ENCODE measurements around the gene MIOX.

Gene MIOX

DNA sequence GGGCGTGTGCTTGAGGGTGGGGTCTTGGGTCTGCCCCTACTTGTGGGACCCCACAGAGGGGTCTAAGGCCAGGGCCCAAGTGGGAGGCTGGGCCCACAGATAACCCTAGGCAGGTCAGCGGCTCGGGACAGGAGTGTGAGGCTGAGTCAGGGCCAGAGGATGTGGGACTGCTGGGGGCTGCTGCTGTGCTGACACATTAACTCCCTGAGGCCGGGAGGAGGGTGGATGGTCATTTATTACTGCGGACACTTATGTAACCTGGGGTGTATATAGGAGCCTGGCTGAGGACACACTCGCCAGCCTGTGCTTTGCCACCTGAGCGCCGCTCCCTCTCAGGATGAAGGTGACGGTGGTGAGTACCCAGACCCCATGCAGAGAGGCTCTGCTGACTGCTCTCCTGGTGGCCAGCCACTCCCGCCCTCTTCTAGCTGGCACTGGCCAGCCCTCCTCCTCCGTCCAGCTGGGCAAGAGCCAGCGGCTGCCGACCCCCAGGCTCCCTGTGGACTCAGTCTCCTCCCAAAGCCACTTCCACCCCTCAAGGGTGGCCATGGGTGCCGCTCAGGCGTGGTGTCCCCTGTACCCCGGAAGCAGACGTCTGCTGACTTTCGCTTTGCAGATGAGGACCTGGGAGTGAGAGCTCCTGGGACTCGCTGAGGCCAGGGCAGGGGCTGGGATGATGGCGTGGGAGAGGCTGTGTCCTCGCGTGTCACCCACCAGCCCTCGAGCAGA is at the start of gene MIOX:
TSS of gene MIOX (plus strand) at position 299 of the 729 bp plus-strand sequence. CDS start at position 338, 39 bp downstream.
- DNase-seq: no peak

DNA sequence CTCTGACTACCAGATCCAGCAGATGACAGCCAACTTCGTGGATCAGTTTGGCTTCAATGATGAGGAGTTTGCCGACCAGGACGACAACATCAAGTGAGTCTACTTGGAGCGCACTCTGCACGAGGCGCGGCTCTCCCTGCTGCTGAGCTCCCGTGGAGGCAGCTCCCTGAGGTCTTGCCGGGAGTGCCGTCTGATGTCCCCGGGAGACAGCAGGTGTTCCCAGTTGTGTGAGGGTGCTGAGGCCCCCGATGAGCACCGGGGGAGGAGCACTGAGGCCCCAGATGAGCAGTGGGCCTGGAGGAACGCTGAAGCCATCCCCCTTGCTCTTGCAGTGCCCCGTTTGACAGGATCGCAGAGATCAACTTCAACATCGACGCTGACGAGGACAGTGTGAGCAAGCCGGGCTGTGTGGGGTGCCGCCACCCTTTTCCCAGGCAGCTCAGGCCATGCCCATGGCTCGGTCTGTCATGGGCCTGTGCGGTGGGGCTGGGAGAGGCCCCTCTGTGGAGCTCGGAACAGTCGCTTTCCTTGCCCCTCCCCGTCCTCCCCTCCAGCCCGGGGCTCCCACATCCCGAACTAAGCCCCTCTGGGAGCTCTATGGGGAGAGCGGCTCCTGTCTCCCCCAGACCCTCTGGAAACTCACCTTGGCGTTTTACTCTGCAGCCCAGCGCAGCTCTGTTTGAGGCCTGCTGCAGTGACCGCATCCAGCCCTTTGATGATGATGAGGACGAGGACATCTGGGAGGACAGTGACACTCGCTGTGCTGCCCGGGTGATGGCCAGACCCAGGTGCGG is 49.0 kb upstream of the MIOX start:
- no peak for DNase-seq

DNA sequence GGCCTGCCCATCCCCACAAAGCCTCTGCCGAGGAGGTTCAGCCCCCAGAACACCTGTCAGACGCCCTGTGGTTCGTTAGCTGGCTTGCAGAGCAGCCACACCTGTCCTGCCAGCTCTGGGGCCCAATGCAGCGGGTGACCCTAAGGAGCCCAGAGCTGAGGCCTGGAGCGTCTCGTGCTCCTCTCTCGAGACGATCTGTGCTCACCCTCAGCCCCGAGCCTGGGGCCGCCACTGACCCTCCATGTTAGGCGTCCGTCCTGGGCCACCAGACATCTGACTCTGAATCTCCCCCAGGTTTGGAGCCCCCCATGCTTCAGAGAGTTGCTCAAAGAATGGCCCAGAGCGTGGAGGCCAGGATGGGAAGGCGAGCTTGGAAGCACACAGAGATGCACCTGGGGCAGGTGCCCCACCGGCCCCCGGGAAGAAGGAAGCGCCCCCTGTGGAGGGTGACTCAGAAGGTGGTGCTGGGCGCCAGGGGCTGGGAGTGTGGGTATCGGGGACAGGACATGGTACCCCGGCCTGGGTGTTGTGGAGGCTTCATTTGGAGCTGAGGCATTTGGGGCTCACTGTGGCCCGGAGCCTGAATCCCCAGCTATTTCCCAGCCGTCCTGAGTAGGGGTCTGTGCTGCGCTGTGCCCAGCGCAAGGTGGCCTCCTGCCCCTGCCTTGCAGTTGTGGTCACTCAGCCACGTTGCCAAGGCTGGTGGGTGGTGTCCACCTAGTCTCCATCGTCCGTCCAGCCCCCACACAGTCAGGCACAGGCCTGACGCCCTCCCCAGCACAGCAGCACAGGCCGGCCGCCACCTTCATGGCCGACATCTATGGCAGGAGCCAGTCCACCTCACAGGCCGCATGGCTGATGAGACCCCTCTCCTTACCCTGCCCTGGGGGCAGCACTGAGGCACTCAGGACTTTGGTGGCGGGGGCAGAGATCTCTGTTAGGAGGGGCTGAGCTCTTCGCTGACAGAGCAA is 48.1 kb upstream of the MIOX start:
- no peak for DNase-seq

DNA sequence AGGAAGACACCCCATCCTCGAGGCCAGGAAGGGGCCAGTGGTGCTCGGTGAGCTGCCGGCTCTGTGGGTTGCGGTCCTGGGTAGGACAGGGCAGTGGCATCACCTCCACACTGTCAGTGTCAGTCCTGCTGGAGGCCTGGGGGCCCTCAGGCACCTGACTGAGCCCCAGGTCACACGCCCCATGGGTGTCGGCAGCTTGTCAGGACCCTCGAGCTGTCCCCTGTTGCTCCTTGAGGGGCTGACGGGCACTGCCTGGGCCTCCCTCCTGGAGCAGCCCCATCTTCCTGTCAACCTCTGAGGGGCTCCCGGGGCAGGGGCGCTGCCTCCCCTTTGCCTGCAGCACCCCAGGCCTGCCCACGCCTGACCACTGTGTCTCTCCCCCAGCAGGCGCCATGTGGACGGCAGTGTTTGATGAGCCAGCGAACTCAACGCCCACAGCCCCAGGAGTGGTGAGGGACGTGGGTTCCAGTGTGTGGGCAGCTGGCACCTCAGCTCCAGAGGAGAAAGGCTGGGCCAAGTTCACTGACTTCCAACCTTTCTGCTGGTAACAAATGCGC is 47.3 kb upstream of the MIOX start:
- no peak for DNase-seq

DNA sequence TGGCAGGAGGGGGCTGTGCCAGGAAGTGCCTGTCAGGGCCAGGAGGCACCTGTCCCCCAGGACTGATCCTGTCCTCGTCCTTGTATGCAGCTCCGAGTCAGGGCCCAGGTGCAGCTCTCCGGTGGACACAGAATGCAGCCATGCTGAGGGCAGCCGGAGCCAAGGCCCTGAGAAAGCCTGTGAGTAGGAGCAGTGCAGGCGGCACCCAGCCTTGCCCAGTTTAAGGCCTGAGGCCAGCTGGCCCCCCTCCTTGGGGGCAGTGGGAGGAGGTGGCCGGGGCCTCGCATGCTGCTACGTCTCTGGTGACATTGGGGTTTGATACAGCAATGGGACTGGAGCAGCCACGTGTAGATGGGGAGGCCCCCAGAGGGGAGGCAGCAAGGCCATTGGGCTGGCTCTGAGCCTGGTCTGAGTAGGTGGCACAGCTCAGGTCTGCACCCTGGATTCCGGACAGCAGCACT is 46.8 kb upstream of the MIOX start:
- no peak for DNase-seq

DNA sequence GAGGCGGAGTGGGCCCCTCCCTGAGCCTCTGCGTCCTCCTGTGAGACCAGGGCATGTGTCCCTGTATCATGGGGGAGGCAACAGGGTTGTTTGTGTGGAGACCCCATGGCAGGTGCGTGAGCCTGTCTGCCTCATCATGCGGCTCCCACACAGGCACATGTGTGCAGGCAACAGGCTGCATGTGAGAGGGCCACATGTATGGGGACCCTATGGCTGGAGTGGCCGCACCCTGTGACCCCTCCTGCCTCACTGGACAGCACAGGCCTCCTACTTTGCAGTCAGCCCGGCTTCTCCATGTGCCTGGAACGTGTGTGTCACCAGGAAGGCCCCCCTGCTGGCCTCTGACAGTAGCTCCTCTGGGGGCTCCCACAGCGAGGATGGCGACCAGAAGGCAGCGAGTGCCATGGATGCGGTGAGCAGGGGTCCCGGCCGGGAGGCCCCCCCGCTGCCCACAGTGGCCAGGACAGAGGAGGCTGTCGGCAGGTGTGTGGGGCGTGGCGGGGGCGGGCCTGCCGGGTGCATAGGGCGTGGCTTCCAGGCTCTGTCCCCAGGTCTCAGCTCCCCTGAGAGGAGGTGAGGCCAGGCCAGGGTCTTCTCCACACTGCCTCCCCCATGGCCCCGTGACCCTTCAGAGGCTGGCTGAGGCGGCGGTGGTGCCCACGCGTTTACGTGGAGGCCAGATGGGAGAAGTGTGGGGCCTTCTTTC is 46.0 kb upstream of the MIOX start:
- no peak for DNase-seq

DNA sequence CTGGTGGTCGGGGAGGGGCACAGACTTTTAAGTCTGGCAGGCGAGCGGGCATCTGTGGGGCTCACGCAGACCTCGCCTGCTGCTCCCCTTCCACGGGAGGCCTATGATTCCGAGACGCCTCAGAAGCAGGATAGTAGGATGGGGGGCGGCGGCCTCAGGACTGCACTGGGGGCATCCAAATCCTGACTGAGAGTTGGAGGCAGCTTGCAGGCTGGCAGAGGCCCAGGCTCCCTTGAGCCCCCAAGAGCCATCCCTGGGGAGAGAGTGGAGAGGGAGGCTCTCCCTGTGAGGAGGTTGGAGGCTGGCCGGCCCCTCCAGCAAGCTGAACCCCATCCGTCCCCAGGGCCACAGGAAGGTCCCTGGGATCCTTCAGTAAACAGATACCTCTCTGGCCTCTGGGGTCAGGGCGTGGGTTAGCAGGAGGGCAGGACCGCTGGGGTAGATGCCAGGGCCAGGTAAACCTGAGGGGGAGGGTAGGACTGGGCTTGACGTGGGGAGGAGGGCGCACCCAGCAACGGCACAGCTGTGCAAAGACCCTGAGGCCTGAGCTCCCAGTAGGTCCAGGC is 45.1 kb upstream of the MIOX start:
- no peak for DNase-seq

DNA sequence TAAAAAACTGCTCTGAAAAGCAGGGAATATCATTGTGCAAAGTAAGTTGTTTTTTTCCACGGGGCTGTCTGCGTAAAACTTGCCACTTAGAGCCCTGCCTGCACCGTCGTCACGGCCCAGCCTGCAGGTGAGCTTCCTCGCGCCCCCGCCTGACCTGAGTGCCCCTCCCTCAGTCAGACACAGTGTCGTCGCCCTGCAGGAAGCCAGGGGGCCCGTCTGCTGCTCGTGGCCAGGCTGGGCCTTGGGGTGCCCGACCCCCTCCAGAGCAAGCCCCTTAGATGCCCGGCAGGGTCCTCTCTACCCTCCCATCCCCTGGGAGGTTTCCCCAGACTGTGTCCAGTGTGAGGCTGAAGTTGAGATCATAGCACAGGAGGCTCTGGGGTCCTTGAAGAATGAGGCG is 43.5 kb upstream of the MIOX start:
- no peak for DNase-seq

DNA sequence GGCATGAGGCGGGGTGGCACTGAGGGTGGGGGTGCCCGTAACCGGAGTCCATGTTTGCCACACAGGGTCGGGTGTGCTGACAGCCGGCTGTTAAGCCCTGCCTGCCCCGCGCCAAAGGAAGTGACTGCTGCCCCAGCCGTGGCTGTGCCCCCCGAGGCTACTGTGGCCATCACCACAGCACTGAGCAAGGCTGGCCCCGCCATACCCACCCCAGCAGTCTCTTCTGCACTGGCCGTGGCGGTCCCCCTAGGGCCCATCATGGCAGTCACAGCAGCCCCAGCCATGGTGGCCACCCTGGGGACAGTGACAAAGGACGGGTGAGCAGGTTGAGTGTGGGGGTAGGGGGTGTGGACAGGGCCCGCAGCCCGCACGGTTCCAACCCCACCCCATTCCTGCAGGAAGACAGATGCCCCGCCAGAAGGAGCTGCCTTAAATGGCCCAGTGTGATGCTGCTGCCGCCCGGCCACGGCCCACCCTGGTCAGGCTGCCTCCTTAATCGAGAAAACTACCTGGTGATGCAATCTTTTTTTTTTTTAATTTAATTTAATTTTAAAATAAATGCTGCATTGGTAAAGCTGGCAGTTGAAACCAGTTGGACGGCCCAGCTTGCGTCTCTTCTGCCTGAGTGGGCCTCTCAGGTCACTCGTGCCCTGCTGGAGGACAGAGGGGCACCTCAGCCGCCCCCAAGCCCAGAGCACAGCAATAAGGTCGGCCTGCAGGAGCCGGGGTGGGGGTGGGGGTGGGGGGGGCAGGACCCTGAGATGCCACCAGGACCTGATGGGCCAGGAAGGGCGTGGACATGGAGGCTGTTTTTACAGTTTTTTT is 42.6 kb upstream of the MIOX start:
- DNase-seq: no peak

DNA sequence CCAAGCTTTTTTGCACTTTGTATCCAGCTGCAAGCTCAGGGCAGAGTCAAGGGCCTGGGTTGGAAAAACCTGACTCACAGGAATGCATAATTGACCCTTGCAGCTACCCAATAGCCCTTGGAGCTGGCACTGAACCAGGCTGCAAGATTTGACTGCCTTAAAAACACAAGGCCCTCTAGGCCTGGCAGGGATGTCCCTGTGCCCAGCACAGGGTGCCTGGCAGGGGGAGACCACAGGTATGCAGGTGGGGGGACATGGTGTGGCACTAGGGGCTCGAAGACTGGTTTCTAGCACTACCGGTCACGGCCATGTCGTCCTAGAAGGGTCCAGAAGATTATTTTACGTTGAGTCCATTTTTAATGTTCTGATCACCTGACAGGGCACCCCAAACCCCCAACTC is 42.0 kb upstream of the MIOX start:
- no peak for DNase-seq

DNA sequence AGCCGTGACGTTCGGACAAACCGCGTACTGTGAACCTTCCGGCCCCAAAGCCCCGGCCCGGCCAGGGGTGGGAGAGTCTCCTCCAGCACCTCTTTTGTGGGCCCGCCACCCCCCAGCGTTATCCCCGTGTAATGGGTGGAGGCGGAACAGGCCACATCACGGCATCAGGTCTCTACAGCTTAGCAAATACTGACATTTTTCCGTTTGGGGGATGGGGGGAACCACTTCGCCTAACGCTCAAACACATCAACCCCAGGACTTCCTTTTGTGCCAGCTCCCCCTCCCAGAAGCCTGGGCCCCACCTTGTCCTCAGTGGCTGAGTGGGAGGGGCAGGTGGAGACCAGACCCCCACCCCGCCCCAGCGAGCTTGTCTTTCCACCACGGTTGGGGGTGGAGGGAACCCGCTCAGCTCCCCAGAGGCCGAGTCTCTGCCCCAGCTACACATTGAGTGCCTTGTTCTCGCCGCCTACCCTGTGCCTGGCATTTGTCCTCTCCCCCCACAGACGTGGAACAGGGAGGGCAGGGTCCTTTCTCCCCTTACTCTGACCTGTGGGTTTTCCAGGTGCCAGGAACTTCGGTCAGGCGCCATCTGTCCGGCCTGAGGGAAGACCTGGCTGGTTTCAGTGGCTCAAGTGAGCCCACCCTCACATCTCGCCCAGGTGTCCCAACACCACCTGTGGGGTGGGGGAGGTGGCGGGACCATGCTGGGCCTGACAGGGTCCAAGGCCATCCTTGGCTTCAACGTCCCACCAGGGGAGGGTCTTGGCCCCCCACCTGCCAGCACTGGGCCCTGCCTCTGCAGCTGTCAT is 41.4 kb upstream of the MIOX start:
- no peak for DNase-seq

DNA sequence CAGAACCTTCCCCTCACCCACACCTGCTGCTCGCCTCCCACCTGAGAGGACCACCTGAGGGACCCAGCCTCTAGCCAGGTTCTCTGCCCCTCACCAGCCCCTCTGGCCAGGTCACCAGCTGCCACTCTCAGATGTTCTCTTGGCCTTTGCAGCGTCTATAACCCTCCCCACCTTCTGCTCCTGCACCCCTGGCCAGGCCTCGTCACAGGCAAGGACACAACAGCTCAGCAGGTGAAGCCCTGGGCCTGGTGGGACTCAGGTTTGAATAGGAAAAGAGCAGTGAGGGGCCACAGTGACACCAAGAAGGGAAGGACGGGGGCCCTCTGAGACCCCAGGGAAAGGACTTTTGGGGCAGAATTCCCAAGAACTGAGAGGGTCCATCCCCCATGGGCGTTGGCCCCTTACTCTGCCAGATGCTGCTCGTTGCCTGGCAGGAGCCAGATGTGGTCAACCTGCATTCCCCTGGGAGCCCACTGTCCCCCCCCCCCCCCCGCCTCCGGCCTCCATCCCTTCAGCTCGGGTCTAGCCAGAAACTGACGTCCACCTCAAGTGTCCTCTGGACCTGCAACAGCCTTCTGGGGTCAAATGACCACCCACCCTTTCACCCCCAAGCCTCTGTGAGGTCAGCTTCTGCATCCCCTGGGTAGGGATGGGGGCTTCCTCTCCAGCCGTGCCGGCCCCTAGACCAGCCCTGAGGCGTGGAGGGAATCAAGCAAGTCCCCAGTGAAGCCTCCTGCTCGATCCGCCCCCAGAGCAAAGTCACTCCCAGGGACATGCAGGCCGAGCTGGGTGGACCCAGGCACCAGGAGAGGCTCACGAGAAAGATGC is 40.6 kb upstream of the MIOX start:
- no peak for DNase-seq

DNA sequence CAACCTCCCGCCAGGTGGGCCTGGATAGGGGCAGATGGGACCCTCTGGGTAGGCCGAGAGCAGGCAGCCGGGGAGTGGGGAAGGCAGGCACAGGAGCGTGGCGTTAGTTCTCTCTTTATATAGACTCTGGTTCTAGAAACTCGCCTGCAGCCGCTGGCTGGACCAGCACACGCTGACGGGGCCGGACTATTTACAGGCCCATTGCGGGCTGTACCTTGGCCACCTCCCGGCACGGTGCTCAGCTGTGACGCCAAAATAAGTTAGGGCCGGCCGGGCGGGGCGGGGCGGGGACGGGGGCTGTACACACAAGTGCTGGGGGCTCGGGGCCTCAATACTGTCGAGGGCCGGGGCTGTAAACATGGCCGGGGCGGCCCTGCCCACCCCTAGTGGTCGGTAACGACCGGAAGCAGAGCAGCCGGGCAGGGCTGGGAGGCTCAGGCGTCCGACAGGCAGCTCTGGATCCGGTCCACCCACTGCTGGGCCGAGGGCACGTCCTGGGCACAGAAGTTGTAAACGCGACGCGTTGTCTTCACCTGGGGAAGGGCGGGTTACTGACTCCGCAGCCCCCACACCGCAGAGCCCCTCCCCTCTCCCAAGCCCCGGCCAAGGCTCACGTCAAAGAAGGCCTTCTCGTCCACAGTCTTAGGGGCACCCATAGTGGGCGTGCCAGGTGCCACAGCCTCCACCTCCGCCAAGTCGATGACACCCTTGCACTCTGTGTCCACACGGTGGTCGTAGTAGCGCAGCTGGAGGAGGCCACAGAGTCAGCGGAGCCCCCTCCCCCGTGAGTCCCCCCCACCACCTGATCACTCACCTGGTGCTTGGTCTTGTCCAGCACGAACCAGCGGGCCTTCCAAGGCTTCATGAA is 39.7 kb upstream of the MIOX start:
- no peak for DNase-seq

DNA sequence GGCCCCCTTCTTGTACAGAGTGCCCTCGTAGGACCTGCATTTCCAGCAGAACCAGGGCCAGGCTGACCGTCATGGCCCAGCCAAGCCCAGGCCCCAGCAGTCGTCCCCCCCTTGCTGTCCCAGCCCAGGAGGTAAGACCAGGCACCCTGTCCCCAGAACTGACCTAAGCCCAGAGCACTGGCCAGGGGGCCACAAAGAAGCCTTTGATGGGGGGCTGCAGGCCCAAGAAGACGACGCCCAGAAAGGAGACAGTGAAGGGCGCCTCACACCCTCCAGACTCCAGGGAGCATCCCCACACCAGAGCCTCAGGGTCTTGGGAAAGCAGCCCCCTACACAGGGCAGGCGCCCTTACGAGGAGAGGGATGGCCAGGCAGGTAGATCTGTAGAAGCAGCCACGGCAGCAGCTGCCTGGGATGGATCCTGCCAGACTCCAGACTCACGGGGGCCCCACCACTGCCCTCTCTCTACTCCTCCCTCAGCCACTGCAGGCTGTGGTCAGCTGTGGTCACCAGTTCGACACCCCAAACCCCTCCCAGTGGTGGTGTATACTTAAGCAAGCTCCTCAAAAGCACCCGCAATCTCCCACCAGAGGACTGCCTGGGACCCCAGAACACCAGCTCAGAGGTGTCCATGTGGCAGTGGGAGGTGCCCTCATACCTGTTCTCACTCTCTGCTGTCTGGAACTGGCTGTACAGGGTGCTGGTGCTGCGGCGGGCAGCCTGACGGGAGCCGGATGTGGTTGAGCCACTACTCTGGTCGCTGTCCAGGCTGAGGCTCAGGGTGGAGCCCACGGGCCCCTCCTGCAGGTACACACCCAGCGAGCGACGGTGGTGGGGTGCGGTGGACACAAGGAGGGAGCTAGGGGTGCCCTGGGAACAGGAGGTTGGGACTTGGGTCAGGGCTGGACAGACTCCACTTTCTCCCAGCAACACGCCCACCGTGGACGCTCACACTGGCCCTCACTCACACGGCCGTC is 38.8 kb upstream of the MIOX start:
- DNase-seq: no peak

DNA sequence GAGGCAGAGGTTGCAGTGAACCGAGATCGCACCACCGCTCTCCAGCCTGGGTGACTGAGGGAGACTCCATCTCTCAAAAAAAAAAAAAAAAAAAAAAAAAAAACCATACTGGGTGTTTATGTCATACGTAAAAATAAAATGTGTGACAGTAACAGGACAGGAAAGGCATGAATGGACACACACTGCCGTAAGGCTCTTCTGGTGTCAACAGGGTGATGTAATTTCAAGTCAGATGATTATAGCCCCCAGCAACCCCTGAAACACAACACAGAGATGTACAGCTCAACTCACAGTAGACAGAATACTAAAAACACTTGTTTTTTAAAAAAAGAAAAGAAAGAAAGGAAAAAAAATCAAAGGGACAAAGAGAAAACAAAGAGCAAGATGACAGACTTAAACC is 34.0 kb upstream of the MIOX start:
- no peak for DNase-seq

DNA sequence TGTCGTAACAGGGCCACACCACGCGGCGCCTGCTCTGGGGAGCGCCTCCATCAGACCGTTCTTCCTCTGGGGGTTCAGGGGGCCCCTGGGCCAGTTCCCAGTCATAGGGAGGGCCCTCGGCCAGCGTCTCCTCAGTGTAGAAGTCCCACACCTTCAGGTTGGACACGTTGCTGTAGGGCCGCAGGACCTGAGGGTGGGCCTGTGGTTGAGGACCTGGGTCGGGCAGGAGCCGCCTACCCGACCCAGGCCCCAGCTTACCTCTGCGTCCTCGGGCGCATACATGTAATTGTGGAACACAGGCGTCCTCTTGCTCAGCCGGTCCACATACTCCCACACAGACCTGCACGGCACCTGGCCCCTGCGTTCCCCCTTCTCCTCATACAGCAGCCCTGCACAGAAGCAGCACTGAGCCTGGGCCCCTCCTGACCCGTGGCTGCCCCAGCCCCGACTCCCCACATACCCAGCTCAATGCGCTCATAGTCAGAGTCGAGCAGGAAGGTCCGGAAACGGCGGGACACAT is 32.0 kb upstream of the MIOX start:
- DNase-seq: no peak

DNA sequence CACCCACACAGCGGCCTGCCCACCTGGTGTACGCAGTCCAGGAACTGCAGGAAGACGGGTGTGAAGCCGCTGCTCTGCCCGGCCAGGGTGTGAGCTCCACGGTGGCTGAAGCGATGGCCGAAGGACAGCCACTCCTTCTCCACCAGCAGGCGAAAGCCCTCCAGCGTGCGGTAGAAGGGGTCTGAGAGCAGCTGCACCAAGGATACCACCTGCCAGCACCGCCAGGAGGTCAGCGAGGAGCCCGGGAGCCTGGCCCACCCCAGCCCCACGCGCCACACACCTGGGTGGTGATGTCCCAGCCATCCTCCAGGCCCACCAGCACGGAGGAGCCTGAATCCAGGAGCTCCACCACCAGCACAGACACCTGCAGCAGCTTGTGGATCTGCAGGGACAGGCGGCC is 31.5 kb upstream of the MIOX start:
- no peak for DNase-seq

Data from NCI-H1092 treated with DMSO at 0.1 percent for 48 hours (cell line).